H1 (cell line): ENCODE data around the gene PIM1. TPM values are rescaled to one million over a fixed set of nuclear protein-coding genes. Genes with fewer than 3 reads are reported as not detected.

ENCODE experiments used
- CTCF ChIA-PET: fragments of 300-600 bp; sonication (Branson Sonifier 250); formaldehyde crosslinking; loops from one replicate; lab custom pipeline; 2021; ENCODE audit not compliant: partially characterized antibody; lab: Charles Lee
- POLR2A ChIA-PET: fragments of 300-600 bp; sonication (Branson Sonifier 250); formaldehyde crosslinking; loops from one replicate; lab custom pipeline; 2021; ENCODE audit warnings: inconsistent platforms; ENCODE audit not compliant: partially characterized antibody; lab: Charles Lee
- DNase-seq, 2 experiments: peaks; one replicate each; pipeline versions ENCODE4 v3.0.0 to v3.0.0-alpha.2; 2010 to 2022; ENCODE audit warnings: low spot score in 2 of 2, low read depth in 1 of 2, mixed read lengths in 1 of 2
- FAIRE-seq: peaks from 2 replicates; lab custom pipeline; 2011; peaks lifted over from hg19 to GRCh38; lab: Jason Lieb, UNC
- H2AFZ ChIP-seq: 2 replicates; pipeline ENCODE4 v1.8.1; 2012; ENCODE audit warnings: low read length, inconsistent platforms
- H2AK5ac ChIP-seq: 2 replicates; pipeline ENCODE4 v1.6.1; 2013; ENCODE audit warnings: low read depth, low read length
- H2BK120ac ChIP-seq: replicated peaks from 2 replicates; pipeline ENCODE3; 2013; ENCODE audit warnings: low read depth, low read length, inconsistent platforms
- H2BK12ac ChIP-seq: 2 replicates; pipeline ENCODE4 v1.6.1; 2013; ENCODE audit warnings: low read depth, low read length
- H2BK15ac ChIP-seq: 2 replicates; pipeline ENCODE4 v1.6.1; 2013; ENCODE audit warnings: low read length
- H2BK20ac ChIP-seq: 2 replicates; pipeline ENCODE4 v1.6.1; 2013; ENCODE audit warnings: low read length
- H2BK5ac ChIP-seq: 2 replicates; pipeline ENCODE4 v1.6.1; 2013; ENCODE audit warnings: low read depth, low read length
- H3K14ac ChIP-seq: 2 replicates; pipeline ENCODE4 v1.6.1; 2013; ENCODE audit warnings: inconsistent platforms; ENCODE audit not compliant: insufficient read length
- H3K18ac ChIP-seq: 2 replicates; pipeline ENCODE4 v1.6.1; 2013; ENCODE audit warnings: low read length; ENCODE audit errors: extremely low read depth
- H3K23ac ChIP-seq: 2 replicates; pipeline ENCODE4 v1.6.1; 2013; ENCODE audit warnings: inconsistent platforms; ENCODE audit not compliant: insufficient read length
- H3K23me2 ChIP-seq: 2 replicates; pipeline ENCODE4 v1.6.1; 2013; ENCODE audit warnings: low read depth, low read length
- H3K27ac ChIP-seq: 2 replicates; pipeline ENCODE4 v1.6.1; 2011; ENCODE audit warnings: low read depth, low read length, inconsistent platforms
- H3K27me3 ChIP-seq, 4 experiments: replicated peaks in 1 of 4; 1 replicate in 1 of 4; 2 replicates in 3 of 4; pipeline versions ENCODE4 v1.6.1 to v1.8.1; 2011 to 2013; ENCODE audit warnings: low read length in 3 of 4, mild to moderate bottlenecking in 3 of 4, inconsistent platforms in 2 of 4, mixed read lengths in 2 of 4, moderate library complexity in 1 of 4; ENCODE audit not compliant: control insufficient read depth in 3 of 4, insufficient read depth in 3 of 4; ENCODE audit errors: extremely low read depth in 1 of 4
- H3K36me3 ChIP-seq, 4 experiments: 2 replicates each; pipeline versions ENCODE4 v1.6.1 to v1.8.1; 2011 to 2013; ENCODE audit warnings: mild to moderate bottlenecking in 4 of 4, low read length in 3 of 4, moderate library complexity in 2 of 4, control low read depth in 1 of 4, inconsistent platforms in 1 of 4; ENCODE audit not compliant: insufficient read depth in 4 of 4, control insufficient read depth in 2 of 4
- H3K4ac ChIP-seq: replicated peaks from 2 replicates; pipeline ENCODE3; 2013; ENCODE audit warnings: low read length, low read depth, mixed read lengths, inconsistent platforms; ENCODE audit not compliant: insufficient read length
- H3K4me1 ChIP-seq, 4 experiments: replicated peaks in 1 of 4; 1 replicate in 1 of 4; 2 replicates in 3 of 4; pipeline versions ENCODE4 v1.6.1 to v1.8.1; 2011 to 2013; ENCODE audit warnings: low read length in 3 of 4, inconsistent platforms in 2 of 4, mixed read lengths in 1 of 4; ENCODE audit not compliant: insufficient read depth in 4 of 4, control insufficient read depth in 3 of 4
- H3K4me2 ChIP-seq, 2 experiments: 2 replicates each; pipeline versions ENCODE4 v1.6.1 to v1.8.1; 2011 to 2013; ENCODE audit warnings: low read depth in 2 of 2, low read length in 2 of 2, control low read depth in 1 of 2, inconsistent platforms in 1 of 2, mild to moderate bottlenecking in 1 of 2; ENCODE audit not compliant: insufficient read depth in 1 of 2
- H3K4me3 ChIP-seq, 4 experiments: fragments of 200-600, 300-600 bp in 1 of 4; sonication (generic), shearing (Covaris generic), sonication (Bioruptor Twin) in 1 of 4; 2 replicates each; pipeline versions ENCODE4 v1.5.1 to v1.8.1; 2011 to 2016; ENCODE audit warnings: low read length in 4 of 4, low read depth in 3 of 4, control low read depth in 2 of 4, inconsistent platforms in 2 of 4, mild to moderate bottlenecking in 2 of 4, mixed read lengths in 1 of 4, moderate library complexity in 1 of 4; ENCODE audit not compliant: insufficient read depth in 2 of 4; ENCODE audit errors: extremely low read depth in 1 of 4
- H3K56ac ChIP-seq: replicated peaks from 2 replicates; pipeline ENCODE3; 2013; ENCODE audit warnings: low read depth, mild to moderate bottlenecking, mixed read lengths, low read length, inconsistent platforms; ENCODE audit not compliant: insufficient read length
- H3K79me1 ChIP-seq: 2 replicates; pipeline ENCODE4 v1.6.1; 2013; ENCODE audit warnings: low read depth, low read length, control low read depth
- H3K79me2 ChIP-seq, 2 experiments: 2 replicates each; pipeline versions ENCODE4 v1.6.1 to v1.8.1; 2012 to 2013; ENCODE audit warnings: low read length in 2 of 2, mild to moderate bottlenecking in 2 of 2, inconsistent platforms in 1 of 2; ENCODE audit not compliant: insufficient read depth in 2 of 2, control insufficient read depth in 1 of 2
- H3K9ac ChIP-seq, 4 experiments: replicated peaks in 1 of 4; 1 replicate in 1 of 4; 2 replicates in 3 of 4; pipeline versions ENCODE4 v1.6.1 to v1.8.1; 2011 to 2013; ENCODE audit warnings: low read depth in 3 of 4, low read length in 3 of 4, control low read depth in 2 of 4, mild to moderate bottlenecking in 2 of 4, moderate library complexity in 2 of 4, inconsistent platforms in 1 of 4; ENCODE audit errors: extremely low read depth in 1 of 4
- H3K9me3 ChIP-seq, 2 experiments: 2 replicates each; pipeline versions ENCODE4 v1.6.1 to v1.8.1; 2012 to 2013; ENCODE audit warnings: mild to moderate bottlenecking in 2 of 2, moderate library complexity in 2 of 2, control low read depth in 1 of 2, inconsistent platforms in 1 of 2, low read depth in 1 of 2, low read length in 1 of 2, mixed read lengths in 1 of 2; ENCODE audit not compliant: insufficient read depth in 2 of 2
- H4K20me1 ChIP-seq, 2 experiments: replicated peaks in 1 of 2; 2 replicates each; pipeline versions ENCODE3 to v1.8.1; 2011 to 2013; ENCODE audit warnings: inconsistent platforms in 2 of 2, low read length in 2 of 2, mild to moderate bottlenecking in 1 of 2; ENCODE audit not compliant: insufficient read depth in 2 of 2, control insufficient read depth in 1 of 2
- H4K5ac ChIP-seq: 2 replicates; pipeline ENCODE4 v1.6.1; 2013; ENCODE audit warnings: low read length, low read depth, mixed read lengths, inconsistent platforms; ENCODE audit not compliant: insufficient read length
- H4K8ac ChIP-seq: 2 replicates; pipeline ENCODE4 v1.8.0; 2013; ENCODE audit warnings: mild to moderate bottlenecking, moderate library complexity, low read length, inconsistent platforms; ENCODE audit not compliant: insufficient read depth; ENCODE audit errors: extremely low read depth
- H4K91ac ChIP-seq: replicated peaks from 2 replicates; pipeline ENCODE3; 2013; ENCODE audit warnings: low read length, mixed read lengths, inconsistent platforms; ENCODE audit not compliant: insufficient read length
- BACH1 ChIP-seq: IDR thresholded peaks from 2 replicates; pipeline ENCODE4 v1.6.1; 2012; ENCODE audit warnings: low read length, improper control_type of control experiment
- CBX5 ChIP-seq: fragments of 300-800, 300-1000 bp; sonication (generic); IDR thresholded peaks from 2 replicates; pipeline ENCODE4 v1.7.1; 2016; ENCODE audit warnings: antibody characterized with exemption, low read length, low read depth
- CBX8 ChIP-seq: fragments of 300-800, 300-1000 bp; sonication (generic); IDR thresholded peaks from 2 replicates; pipeline ENCODE4 v1.7.1; 2016; ENCODE audit warnings: low read depth, low read length, borderline replicate concordance
- HDAC6 ChIP-seq: IDR thresholded peaks from one replicate; pipeline ENCODE4 v1.7.1; 2012; ENCODE audit warnings: low read depth, mild to moderate bottlenecking, inconsistent platforms, low read length, moderate library complexity
- KDM1A ChIP-seq: fragments of 200-600, 300-600 bp; sonication (generic); IDR thresholded peaks from 2 replicates; pipeline ENCODE4 v1.7.1; 2016; ENCODE audit warnings: mild to moderate bottlenecking, low read length, borderline replicate concordance
- PHF8 ChIP-seq: fragments of 200-600 bp; sonication (generic); conservative IDR thresholded peaks from 2 replicates; pipeline ENCODE4 v1.7.1; 2012; ENCODE audit warnings: low read depth, mild to moderate bottlenecking, inconsistent platforms, low read length, moderate library complexity
- POLR2AphosphoS5 ChIP-seq: IDR thresholded peaks from 2 replicates; pipeline ENCODE4 v1.6.1; 2011; ENCODE audit warnings: low read depth, low read length
- RFX5 ChIP-seq: IDR thresholded peaks from 2 replicates; pipeline ENCODE4 v1.6.1; 2011; ENCODE audit warnings: low read depth, low read length, improper control_type of control experiment, borderline replicate concordance
- RXRA ChIP-seq: IDR thresholded peaks from 2 replicates; pipeline ENCODE4 v1.6.1; 2011; ENCODE audit warnings: low read depth, mild to moderate bottlenecking, low read length, moderate library complexity; ENCODE audit not compliant: insufficient read depth
- SAP30 ChIP-seq: fragments of 300-600 bp; sonication (generic); IDR thresholded peaks from 2 replicates; pipeline ENCODE4 v1.7.1; 2012; ENCODE audit warnings: low read length, moderate library complexity, mild to moderate bottlenecking, inconsistent platforms; ENCODE audit not compliant: insufficient read depth, insufficient replicate concordance
- SUZ12 ChIP-seq: fragments of 200-600 bp; sonication (generic); IDR thresholded peaks from 2 replicates; pipeline ENCODE4 v1.6.1; 2012; ENCODE audit warnings: mild to moderate bottlenecking, inconsistent platforms, low read length, moderate library complexity, mixed read lengths
- WGBS, 2 experiments: shearing (Covaris generic) in 1 of 2; methylation state at CpG; one replicate each; pipeline versions ENCODE4 v1.1.6 to v1.1.7; 2013 to 2015; ENCODE audit warnings: low lambda C conversion rate in 2 of 2, mixed read lengths in 2 of 2, inconsistent platforms in 1 of 2, low coverage in 1 of 2, missing lambda C conversion rate in 1 of 2; ENCODE audit not compliant: insufficient replicate concordance in 2 of 2, insufficient coverage in 1 of 2, insufficient read length in 1 of 2; ENCODE audit errors: extremely low coverage in 1 of 2, missing lambda C conversion rate in 1 of 2; 5-methylcytosine and 5-hydroxymethylcytosine counted together
- polyA plus RNA-seq, 7 experiments: library from polyadenylated mRNA; depleted of rRNA in 3 of 7; stranded (reverse) in 5 of 7; unstranded in 2 of 7; fragments of >200 nt in 5 of 7; fragments of 200-250 nt in 2 of 7; gene quantifications; 1 replicate in 5 of 7; 2 replicates in 1 of 7; 4 replicates in 1 of 7; pipeline versions ENCODE4 v1.2.1 to v1.2.3, GENCODE V29; 2011 to 2013; ENCODE audit warnings: missing spikeins in 2 of 7, mixed read lengths in 2 of 7
- total RNA-seq: library from RNA; stranded (reverse); fragmentation: NEBNext Ultra II Directional; extraction: Animal tissue kit (Norgen Biotek cat#: 25700); gene quantifications from 2 replicates; pipeline ENCODE4 v1.2.1, GENCODE V29; 2021

The PIM1 gene
- total and polyA plus RNA-seq, 2 of the 8 experiments (the other 6 are each of a cell fraction or from before 2014, with no cell fraction given) = 25.5 to 94.9 TPM

DNA sequence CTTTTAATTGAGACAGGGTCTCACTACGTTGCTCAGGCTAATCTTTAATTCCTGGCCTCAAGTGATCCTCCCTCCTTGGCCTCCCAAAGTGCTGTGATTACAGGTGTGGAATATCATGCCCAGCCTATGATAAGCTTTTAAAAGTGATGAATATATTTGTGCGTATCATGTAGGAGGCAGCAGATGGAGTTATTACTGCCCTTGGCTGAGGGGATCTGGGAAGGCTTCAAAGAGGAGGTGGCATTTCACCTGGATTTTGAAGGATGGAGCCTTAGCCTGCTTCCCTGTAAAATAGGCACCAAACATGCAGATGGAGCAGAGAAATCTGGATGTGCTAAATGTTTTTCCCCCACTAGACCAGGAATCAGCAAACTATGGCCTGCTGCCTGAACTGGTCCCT is 10.1 kb downstream of the PIM1 start:
- Histone ChIP-seq H3K27me3 (no peaks in the 10 kb centered on the region), H2BK12ac (no peak overlapping the region), H3K18ac (no peak overlapping the region), H2BK20ac (no peak overlapping the region), H2AK5ac (no peak overlapping the region), H3K79me2 (no peaks in the 10 kb centered on the region), H4K91ac (no peak overlapping the region), H3K23me2 (no peaks in the 10 kb centered on the region), H3K79me1 (no peaks in the 10 kb centered on the region), H3K9ac (no peak overlapping the region), H3K9me3 (no peaks in the 10 kb centered on the region), H3K4me3 (no peak overlapping the region), H2BK120ac (no peak overlapping the region), H3K4ac (no peak overlapping the region), H4K5ac (no peak overlapping the region), H3K23ac (no peak overlapping the region), H3K14ac (no peak overlapping the region), H3K36me3 (peaks cover under 1 to 7% (median under 1%) of the 10 kb centered on the region in 4 experiments; a peak in 3 of 8 replicates), H2BK5ac (no peak overlapping the region), H2BK15ac (no peak overlapping the region), H4K20me1 (peaks cover 1 to 4% of the 10 kb centered on the region in 2 experiments), H3K4me1 (no peaks in the 10 kb centered on the region; a peak in 1 of 7 replicates), H3K27ac (no peak overlapping the region), H3K4me2 (no peak overlapping the region), H4K8ac (no peak overlapping the region), H2AFZ (no peak overlapping the region), H3K56ac (no peak overlapping the region)
- POLR2A ChIA-PET = interaction anchor here (1.0 to 27.8 kb wide), 2 partner anchors 9 to 54 kb away, joined by 3 to 1024 read pairs; no protein-coding TSS in a partner anchor
- CTCF ChIA-PET = interaction anchor here (0.5 to 3.8 kb wide), 8 partner anchors 9 to 162 kb away, joined by 3 to 26 read pairs (median 3); no protein-coding TSS in a partner anchor
- FAIRE-seq (no peak), DNase-seq (no peak)
- WGBS, 2 experiments = 87% methylated on average over 2 of the region's 2 CpGs; no CpG with 5 or more reads in 1 of the 2 experiments
- TF ChIP-seq SAP30 (no peak), POLR2AphosphoS5 (no peak), PHF8 (no peak), BACH1 (no peak), SUZ12 (no peak), RXRA (no peak), CBX5 (no peak), KDM1A (no peak), HDAC6 (no peak), RFX5 (no peak), CBX8 (no peak)
